LoVo (cell line): Measurements from ENCODE around the gene PARD6A.
A peak's percentile ranks its signal among the peaks of the same experiment; 100 is the strongest.

Experiments
- DNase-seq: peaks from one replicate; pipeline ENCODE4 v3.0.0-alpha.2; 2016; ENCODE audit warnings: low spot score

PARD6A gene

GRCh38 chr16:67653789-67654402 is 6.9 kb upstream of the PARD6A start:
- no peak for DNase-seq

- no peak for DNase-seq
Measured at GRCh38 chr16:67654403-67654911, 6.3 kb upstream of the PARD6A start.

- DNase-seq: no peak
Measured at GRCh38 chr16:67655363-67655762, 5.4 kb upstream of the PARD6A start.

GRCh38 chr16:67656344-67657016 is 4.3 kb upstream of the PARD6A start:
- no peak for DNase-seq

GRCh38 chr16:67657017-67657608 is 3.6 kb upstream of the PARD6A start:
- no peak for DNase-seq

GRCh38 chr16:67657751-67658518 is 2.8 kb upstream of the PARD6A start:
- DNase-seq: no peak

- no peak for DNase-seq
Measured at GRCh38 chr16:67658849-67659674, 1.7 kb upstream of the PARD6A start.

- DNase-seq: peak; percentile 90
Measured at GRCh38 chr16:67659675-67660563, 841 bp upstream of the PARD6A start, which contains the start of gene ACD. Gene ACD, minus strand, starts transcription at chr16:67660260. Its CDS starts 40 bp downstream, at chr16:67660220.

GRCh38 chr16:67661101-67661761 is 471 bp downstream of the PARD6A start:
- no peak for DNase-seq

- no peak for DNase-seq
Measured at GRCh38 chr16:67661886-67662652, 1.3 kb downstream of the PARD6A start.

GRCh38 chr16:67662653-67663010 is 1.9 kb downstream of the PARD6A start:
- DNase-seq: no peak

GRCh38 chr16:67663151-67663876 is 2.6 kb downstream of the PARD6A start:
- DNase-seq: no peak

GRCh38 chr16:67663877-67664222 is 3.1 kb downstream of the PARD6A start:
- no peak for DNase-seq

GRCh38 chr16:67664258-67664657 is 3.5 kb downstream of the PARD6A start:
- no peak for DNase-seq

- no peak for DNase-seq
Measured at GRCh38 chr16:67664871-67665270, 4.1 kb downstream of the PARD6A start.

- DNase-seq: no peak
Measured at GRCh38 chr16:67665598-67665997, 4.8 kb downstream of the PARD6A start.

GRCh38 chr16:67666032-67666551 is 5.3 kb downstream of the PARD6A start:
- no peak for DNase-seq
